GM18870 (cell line): ENCODE data around the gene MOV10L1.
"Not testable (repeated sequence)": the region's sequence is repeated elsewhere in the genome, so short reads cannot be mapped to it uniquely, and the experiment has no call there.

Experiments
- ATAC-seq: cut with Tn5 transposase; IDR thresholded peaks from one replicate; pipeline ENCODE4 v1.9.1; 2021; ENCODE audit warnings: moderate library complexity; ENCODE audit not compliant: unreplicated experiment

The MOV10L1 gene

DNA sequence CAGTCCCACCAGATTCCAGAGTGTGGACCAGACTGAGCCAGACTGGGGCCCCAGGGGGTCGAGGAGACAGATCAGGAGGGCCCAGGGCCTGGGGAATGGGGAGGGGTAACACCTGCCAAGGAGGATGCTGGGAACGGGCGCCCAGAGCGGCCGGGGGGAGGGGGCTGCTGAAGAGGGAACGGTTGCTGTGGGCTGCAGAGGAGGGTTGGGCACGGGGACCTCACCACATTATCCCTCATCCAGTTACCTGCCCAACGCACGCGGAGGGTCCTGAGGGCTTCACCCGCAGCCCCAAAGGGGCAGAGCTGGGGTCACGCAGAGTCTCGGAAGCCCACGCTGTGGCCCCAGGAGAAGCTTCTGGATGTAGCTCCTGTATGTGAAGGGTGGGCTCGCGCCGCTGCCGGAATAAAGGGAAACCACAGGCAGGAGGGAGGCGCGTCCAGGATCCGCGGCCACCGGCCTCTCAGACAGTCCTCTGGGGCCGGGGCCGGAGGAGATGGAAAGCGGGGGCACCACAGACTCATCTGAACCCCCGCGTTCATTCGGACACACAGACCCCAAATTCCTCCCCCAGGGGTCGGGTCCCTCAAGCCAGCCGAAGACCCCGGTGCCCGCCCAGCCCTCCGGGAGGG lies 110.1 kb downstream of the MOV10L1 start:
- ATAC-seq, result no peak

DNA sequence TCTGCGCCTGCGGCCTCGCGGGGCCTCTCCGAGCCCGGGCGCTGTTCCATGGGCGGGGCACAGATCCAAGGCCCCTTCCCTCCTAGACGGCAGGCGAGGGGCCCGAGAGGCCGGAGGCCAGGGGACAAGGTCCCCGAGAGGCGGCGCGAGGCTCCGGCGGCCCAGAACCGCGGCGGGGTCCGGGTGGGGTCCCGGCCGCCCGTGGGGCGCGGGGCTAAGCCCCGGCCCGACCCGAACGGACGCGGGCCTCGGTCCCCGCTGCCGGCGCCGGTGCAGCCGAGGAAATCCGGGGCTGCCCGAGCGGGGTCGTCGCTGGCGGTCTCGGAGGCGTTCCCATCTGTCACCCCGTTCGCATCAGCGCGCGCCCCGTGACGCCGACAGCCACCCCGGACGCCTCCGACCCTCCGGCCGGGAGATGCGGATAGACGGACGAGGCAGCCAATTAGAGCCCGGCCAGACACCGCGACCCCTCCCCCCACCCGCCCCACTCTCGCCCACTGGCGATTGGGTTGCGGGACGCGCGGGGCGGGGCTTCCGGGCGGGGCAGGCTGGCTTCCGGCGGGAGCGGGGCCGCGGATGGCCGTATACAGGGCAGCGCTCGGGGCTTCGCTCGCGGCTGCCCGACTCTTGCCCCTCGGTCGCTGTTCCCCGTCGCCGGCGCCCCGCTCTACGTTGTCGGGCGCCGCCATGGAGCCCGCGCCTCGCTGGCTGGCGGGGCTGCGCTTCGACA lies 110.8 kb downstream of the MOV10L1 start, which contains the start of gene SELENOO:
TSS of gene SELENOO (plus strand) at position 551 of the 730 bp plus-strand sequence. CDS start at position 577, 26 bp downstream.
- no peak for ATAC-seq

DNA sequence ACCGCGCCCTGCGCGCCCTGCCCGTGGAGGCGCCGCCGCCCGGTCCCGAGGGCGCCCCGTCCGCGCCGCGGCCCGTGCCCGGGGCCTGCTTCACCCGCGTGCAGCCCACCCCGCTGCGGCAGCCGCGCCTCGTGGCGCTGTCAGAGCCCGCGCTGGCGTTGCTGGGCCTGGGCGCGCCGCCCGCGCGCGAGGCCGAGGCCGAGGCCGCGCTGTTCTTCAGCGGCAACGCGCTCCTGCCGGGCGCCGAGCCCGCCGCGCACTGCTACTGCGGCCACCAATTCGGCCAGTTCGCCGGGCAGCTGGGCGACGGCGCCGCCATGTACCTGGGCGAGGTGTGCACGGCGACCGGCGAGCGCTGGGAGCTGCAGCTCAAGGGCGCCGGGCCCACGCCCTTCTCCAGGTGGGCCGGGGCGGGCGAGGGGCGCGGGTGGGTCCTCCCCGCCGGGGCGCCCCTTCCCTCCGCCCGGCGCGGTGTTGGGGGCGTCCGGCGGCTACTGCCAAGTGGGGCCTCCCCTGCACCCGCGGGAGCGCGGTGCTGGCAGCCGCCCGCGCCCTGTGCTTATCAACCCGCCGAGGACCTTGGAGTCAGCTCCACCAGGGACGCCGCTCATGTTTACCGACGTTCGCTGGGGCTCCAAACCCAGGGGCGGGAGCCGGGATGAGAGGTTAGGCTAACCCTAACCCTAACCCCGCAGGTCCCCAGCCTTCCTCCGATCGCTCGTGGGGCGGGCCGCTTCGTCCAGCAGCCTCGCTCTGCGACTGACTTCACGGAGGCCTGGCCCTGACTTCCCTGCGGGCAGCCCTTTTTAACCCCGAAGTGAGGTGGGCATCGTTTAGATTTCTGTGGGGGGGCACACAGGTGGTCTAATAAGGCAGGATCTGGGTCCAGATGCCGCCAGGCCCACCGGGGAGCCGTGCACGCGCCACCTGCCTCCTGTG lies 111.7 kb downstream of the MOV10L1 start:
- no peak for ATAC-seq

DNA sequence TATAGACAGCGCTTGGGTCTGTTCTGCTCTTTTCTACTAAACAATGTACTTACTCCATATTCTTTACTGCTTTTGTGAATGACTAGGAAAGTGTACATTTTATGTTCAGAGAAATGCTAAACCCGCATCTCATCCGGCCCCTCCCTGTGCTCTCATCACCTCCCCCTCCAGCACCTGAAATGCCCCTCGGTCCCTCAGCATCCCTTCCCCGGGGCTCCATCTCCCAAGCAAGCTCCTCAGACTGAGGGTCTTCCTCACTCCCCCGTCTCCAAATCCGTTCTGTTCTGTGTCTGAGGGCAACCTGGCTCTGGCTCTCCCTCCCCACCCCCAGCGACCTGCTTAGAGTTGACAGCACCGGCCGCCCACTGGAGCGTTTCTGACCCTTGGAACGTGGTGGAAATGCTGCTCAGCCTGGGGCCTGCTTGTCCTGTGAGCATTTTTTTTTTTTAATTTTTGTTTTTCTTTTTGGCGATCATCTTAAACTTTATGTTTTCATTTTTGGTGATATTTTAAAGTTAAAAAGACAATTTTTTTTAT lies 112.4 kb downstream of the MOV10L1 start:
- ATAC-seq, result no peak

DNA sequence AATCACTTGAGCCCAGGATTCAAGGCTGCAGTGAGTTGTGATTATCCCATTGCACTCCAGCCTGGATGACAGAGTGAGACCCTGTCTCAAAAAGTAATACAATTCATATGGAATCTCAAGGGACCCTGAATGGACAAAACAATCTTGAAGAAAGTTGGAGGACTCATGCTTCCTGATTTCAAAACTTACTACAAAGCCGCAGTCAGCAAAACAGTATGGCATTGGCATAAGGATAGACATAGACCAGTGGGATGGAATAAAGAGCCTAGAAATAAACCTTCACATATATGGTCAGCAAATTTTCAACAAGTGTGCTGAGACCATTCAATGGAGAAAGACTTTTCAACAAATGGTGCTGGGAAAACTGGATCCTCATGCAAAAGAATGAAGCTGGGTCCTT lies 113.5 kb downstream of the MOV10L1 start:
- ATAC-seq, result no peak

- ATAC-seq, result no peak
Measured at GRCh38 chr22:50204571-50204970, 114.8 kb downstream of the MOV10L1 start.

GRCh38 chr22:50204998-50205397 lies 115.2 kb downstream of the MOV10L1 start:
- not testable (repeated sequence) for ATAC-seq

DNA sequence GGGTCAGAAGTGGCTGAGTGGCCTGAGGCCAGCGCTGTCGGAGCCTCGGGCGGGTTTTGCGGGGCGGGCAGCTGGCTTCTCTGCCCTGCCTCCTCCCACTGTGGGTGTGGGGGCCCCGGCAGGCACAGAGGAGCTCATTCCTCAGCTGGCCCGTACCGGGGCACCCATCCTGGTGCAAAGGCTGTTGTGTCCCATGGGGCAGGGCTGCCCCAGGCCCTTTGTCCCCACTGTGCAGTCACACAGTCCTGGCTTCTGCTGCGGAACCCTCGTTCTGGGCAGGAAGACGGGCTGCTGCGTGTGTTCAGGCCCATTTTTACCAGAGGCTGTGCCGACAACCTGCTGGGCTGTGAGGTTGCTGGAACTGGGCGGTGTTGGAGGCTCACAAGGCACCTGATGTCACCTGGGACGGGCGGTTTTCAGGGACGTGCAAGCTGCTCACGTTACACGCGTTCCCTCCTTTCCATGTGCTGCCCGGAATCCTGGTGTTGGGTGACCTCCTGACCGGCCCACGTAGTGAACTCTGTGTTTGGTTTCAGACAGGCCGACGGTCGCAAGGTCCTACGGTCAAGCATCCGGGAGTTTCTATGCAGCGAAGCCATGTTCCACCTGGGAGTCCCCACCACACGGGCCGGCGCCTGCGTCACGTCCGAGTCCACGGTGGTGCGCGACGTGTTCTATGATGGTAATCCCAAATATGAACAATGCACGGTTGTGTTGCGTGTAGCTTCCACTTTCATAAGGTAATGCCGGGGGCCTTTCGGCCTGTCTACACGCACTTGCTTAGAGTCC lies 116.2 kb downstream of the MOV10L1 start:
- no peak for ATAC-seq

GRCh38 chr22:50206599-50206998 lies 116.8 kb downstream of the MOV10L1 start:
- ATAC-seq, result no peak

DNA sequence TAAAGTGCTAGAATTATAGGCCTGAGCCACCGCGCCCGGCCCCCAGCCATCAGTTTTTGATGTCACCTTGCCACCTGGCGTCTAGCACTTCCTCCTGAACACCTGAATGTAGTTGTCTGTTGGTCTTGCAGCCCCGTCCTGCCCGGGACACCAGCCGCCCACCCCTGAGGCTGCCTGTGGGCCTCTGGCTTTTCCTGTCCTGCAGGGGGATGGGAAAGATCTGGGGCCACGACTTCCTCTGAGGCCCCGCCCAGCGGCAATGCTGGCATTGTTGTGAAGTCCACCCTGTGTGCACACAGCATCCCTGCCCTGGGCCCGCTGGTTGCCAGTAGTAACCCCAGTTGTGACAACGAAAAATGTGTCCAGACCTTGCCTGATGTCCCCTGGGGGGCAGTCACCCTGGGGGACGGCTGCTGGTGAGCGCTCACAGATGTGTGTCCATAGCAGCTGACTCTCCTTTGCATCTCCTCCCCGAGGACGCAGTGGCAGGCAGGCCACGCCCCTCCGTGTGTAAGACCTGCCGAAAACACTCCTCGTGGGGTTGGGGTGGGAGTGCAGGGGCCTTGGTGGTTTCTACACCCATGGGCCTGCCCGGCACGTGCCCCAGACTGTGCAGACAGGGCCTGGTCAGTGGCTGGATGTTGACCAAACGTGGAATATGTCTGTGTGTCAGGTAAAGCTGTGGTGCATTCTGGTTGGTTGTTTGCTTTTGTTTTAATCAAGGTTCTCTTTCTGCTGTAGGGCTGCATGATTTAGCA lies 117.8 kb downstream of the MOV10L1 start:
- ATAC-seq, result no peak

- ATAC-seq, result no peak
Measured at GRCh38 chr22:50208430-50208938, 118.7 kb downstream of the MOV10L1 start.

DNA sequence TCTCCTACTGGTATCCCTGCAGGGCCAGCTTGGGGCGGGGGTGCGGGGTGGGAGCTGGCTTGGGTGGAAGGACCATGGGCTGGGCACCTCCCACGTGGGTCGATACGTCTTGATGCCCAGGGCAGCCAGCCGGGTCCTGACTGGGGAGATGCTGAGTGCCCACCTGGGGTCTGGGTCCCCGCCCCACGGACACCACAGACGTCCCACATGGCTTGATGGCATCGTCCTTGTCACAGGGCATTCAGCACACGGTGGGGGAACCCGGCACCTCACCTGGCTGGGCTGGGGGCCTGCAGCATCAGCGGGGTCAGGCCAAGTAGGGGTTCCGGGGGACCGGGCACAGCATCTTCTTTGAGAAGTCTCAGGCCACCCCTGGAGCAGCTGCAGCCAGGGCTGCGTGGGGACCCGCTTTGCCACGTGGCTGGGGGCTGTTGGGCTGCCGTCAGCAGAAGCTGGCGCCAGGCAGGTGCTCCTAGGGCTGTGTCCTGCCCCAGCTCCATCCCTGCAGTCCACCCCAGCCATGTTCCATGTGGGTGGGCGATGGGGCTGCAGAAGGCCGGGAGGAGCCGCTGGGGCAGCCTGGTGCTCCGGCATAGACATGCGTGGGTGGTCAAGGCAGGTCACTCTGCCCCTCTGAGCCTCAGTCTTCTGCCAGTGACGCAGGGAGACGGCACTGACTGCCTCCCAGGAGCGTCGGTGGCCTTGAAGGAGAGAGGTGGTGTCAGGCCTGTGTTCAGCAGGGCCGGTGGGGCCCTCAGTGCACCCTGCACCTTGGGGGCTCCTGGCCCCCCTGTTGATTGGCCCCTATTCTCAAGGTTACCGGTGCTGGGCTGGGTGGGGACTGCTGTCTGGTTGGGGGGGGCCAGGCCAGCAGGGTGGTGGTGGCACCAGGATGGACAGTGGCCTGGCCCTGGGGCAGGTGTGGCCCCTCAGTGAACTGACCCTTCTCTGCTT lies 119.4 kb downstream of the MOV10L1 start:
- no peak for ATAC-seq

DNA sequence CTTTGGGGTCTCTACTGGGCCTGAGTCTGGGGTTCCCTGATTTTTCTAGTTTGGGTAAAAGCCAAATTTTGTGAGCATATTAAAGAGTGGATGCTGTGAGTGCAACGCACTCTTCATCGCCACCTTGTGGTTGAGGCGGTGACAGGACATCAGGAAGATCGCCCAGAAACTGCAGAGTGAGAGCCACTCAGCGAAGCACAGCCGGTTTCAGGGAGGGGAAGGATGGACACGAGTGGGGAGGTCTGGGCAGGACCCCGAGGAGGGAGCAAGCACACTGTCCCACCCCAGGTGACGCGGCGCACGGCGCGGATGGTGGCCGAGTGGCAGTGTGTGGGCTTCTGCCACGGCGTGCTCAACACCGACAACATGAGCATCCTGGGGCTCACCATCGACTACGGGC lies 120.1 kb downstream of the MOV10L1 start:
- no peak for ATAC-seq

GRCh38 chr22:50210378-50211139 lies 120.8 kb downstream of the MOV10L1 start:
- ATAC-seq, result no peak

DNA sequence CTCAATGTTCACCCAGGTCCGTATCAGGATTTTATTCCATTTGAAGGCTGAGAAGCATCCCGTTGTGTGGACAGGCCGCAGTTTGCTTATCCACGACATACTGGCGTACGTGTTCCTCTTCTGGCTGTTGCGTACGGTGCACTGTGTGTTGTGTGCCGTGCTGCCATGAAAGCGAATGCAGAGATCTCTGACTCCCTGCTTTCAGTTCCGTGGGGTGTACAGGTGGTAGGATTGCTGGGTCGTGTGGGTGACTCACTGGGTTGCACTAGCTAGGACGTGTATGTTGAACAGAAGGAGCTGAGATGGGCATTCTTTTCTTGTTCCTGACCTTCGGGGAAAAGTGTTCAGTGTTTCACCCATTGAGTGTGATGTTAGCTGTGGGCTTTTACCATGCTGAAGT lies 121.3 kb downstream of the MOV10L1 start:
- no peak for ATAC-seq
